Measurements from ENCODE around the gene METAP1. TPM values are rescaled to one million over a fixed set of nuclear protein-coding genes. Genes with fewer than 3 reads are reported as not detected.
"Not testable (repeated sequence)": the region's sequence is repeated elsewhere in the genome, so short reads cannot be mapped to it uniquely, and the experiment has no call there.

Gene METAP1
- total RNA-seq, 4 donors from 2014 or later: 37.9 to 87.6 (median 45.9) TPM

GRCh38 chr4:98987720-98988119 is 7.8 kb upstream of the METAP1 start:
- Histone ChIP-seq H3K27me3 (no peaks in the 10 kb centered on the region), H3K4me1 (no peaks in the 10 kb centered on the region), H3K27ac (no peak overlapping the region), H3K4me3 (no peak overlapping the region), H3K9me3 (no peaks in the 10 kb centered on the region), H3K36me3 (no peaks in the 10 kb centered on the region)
- 43 to 53% methylated on average over 2 of the region's 2 CpGs for WGBS, 2 donors (ENCODE audit: low coverage in 1 of 2)
- no peak for ATAC-seq
- TF ChIP-seq EP300 (IDR thresholded peaks at IDR 0.05): no peak
- TF ChIP-seq CTCF (IDR thresholded peaks at IDR 0.05): no peak

- H3K4me1 ChIP-seq: peaks cover 0 to 25% (median 4%) of the 10 kb centered on the region in 3 donors
- not testable (repeated sequence) for H3K9me3 ChIP-seq, H3K4me3 ChIP-seq, H3K27ac ChIP-seq, H3K27me3 ChIP-seq, ATAC-seq, H3K36me3 ChIP-seq
- 96 to 100% methylated on average over 1 to 2 of the region's 2 CpGs for WGBS, 2 donors (ENCODE audit: low coverage in 1 of 2)
These were observed 2.7 kb upstream of the METAP1 start for GRCh38 chr4:98992835-98993234.

GRCh38 chr4:98993419-98994071 is 2.0 kb upstream of the METAP1 start:
- Histone ChIP-seq H3K27me3 (no peaks in the 10 kb centered on the region), H3K4me1 (peaks cover 0 to 28% (median 4%) of the 10 kb centered on the region in 3 donors), H3K36me3 (no peaks in the 10 kb centered on the region), H3K4me3 (no peak overlapping the region), H3K9me3 (no peaks in the 10 kb centered on the region), H3K27ac (no peak overlapping the region)
- TF ChIP-seq EP300 (IDR thresholded peaks at IDR 0.05) (no peak), CTCF (IDR thresholded peaks at IDR 0.05) (no peak), POLR2AphosphoS5 (IDR thresholded peaks at IDR 0.05) (no peak), POLR2A (IDR thresholded peaks at IDR 0.05) (no peak)
- WGBS, 2 donors (ENCODE audit: low coverage in 1 of 2): 97% methylated on average over 3 of the region's 39 CpGs; no CpG with 5 or more reads in 1 of the 2 donors
- ATAC-seq: no peak

GRCh38 chr4:98994474-98995182 is 893 bp upstream of the METAP1 start:
- TF ChIP-seq POLR2AphosphoS5 (IDR thresholded peaks at IDR 0.05) (no peak), CTCF (IDR thresholded peaks at IDR 0.05) (no peak)
- whole genome bisulfite sequencing, 2 donors (ENCODE audit: low coverage in 1 of 2): 30 to 42% methylated on average over 14 to 17 of the region's 17 CpGs
- H3K9me3 ChIP-seq: no peaks in the 10 kb centered on the region
- no peak for ATAC-seq
- H3K36me3 ChIP-seq: no peaks in the 10 kb centered on the region
- H3K27ac ChIP-seq: peak overlapping the region; percentile 86 to 97 (median 92)
- peaks cover 0 to 28% (median 4%) of the 10 kb centered on the region in 3 donors for H3K4me1 ChIP-seq
- H3K4me3 ChIP-seq: peak overlapping the region; percentile 49 to 100
- no peaks in the 10 kb centered on the region for H3K27me3 ChIP-seq

GRCh38 chr4:98996056-98996764 is 689 bp downstream of the METAP1 start:
- no peak for TF ChIP-seq EP300 (IDR thresholded peaks at IDR 0.05)
- no peak for TF ChIP-seq CTCF (IDR thresholded peaks at IDR 0.05)
- Histone ChIP-seq H3K4me3 (peak overlapping the region; percentile 87 to 100), H3K27me3 (no peaks in the 10 kb centered on the region), H3K9me3 (no peaks in the 10 kb centered on the region), H3K36me3 (no peaks in the 10 kb centered on the region), H3K27ac (peak overlapping the region; percentile 47 to 93 (median 88)), H3K4me1 (peaks cover 0 to 28% (median 4%) of the 10 kb centered on the region in 3 donors)
- WGBS, 2 donors (ENCODE audit: low coverage in 1 of 2): 0% methylated on average over 15 to 16 of the region's 57 CpGs
- ATAC-seq: no peak

Data from gastroesophageal sphincter (tissue), 4 donors.